GM21786 (cell line): ENCODE data around the gene ACIN1.
"Not testable (repeated sequence)": the region's sequence is repeated elsewhere in the genome, so short reads cannot be mapped to it uniquely, and the experiment has no call there.

Source experiments
- ATAC-seq: cut with Tn5 transposase; IDR thresholded peaks from one replicate; pipeline ENCODE4 v1.9.1; 2021; ENCODE audit not compliant: unreplicated experiment

Gene ACIN1

GRCh38 chr14:23107620-23108019 is 12.7 kb upstream of the ACIN1 start:
- ATAC-seq, result not testable (repeated sequence)

DNA sequence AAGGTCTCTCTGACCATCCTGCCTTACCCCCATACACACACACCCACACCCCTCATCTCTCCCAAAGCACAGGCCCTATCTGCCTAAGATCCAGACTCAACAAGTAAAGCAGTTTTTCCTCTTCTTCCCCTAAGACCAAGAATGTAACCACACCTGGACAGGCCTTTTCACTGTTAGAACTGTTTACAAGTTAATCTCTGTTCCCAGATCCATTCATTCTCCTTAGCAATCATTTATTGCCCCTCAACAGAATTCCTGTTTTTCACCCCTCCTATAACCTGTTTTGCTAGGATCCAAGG is 11.8 kb upstream of the ACIN1 start:
- ATAC-seq, result no peak

- no peak for ATAC-seq
Measured at GRCh38 chr14:23105348-23105824, 10.4 kb upstream of the ACIN1 start.

- ATAC-seq, result no peak
Measured at GRCh38 chr14:23104591-23105347, 9.8 kb upstream of the ACIN1 start, which contains the start of gene CIROP. TSS of gene CIROP (minus strand) at chr14:23104989. CDS start at chr14:23104920, 69 bp downstream.

DNA sequence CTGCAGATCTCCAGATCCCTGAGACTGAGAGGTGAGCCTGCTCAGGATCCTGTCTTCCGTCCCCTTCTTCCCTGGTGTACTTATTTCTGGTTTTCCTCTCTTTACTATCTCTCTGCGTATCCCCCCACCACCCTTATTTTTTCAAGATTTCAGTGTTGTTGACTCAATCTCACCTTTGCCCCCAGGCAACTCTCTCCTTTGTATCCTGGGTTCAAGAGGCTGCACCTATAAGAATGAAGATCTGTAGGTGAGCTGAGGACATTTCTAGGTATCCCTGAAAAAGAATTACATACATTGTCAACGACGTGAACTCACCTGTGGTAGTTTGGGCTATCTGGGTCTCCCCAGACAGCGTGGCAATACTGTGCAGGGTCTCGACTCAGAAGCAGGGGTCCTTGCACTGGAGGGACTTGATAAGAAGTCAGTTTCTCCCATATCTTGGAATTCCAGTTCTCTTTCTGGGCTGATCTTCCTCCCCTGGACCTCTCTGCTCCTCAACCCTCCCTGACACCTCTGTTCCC is 9.2 kb upstream of the ACIN1 start:
- no peak for ATAC-seq

DNA sequence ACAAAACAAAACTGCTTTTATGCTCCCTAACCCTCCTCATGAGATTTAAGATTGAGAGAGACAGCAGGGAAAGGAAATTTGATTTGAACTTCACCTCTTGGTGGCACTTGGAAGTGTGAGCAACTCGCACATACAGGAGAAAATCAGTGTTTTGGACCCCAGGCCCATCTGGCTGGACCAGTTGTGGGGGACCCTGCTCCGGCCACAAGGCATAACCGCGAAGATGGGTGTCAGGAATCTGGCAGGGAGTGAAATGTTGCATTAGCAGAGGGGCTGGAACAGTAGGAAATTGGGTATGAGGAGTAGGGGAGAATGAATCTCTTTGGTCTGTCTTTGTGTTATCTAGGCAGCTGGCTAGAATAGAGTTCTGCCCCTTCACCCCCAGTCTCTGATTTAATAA is 8.6 kb upstream of the ACIN1 start:
- no peak for ATAC-seq

DNA sequence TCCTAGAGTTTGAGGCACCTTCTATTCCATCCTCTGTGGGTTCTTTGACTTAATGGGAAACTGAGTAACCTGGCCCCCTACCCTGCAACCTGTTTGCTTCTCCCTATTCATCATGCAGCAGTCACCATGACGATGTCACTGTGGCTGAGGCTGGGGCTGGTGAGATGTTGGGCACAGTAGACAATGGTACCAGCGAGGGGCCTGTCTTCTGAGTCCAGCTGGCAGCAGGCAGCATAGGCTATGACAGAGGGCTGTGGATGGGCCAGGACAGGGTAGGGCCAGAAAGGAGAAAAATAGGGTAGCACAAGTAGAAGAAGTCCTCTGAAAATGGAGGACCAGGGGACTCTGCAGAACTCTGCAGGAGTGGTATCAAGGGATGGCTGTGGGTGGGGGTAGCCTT is 7.9 kb upstream of the ACIN1 start:
- no peak for ATAC-seq

GRCh38 chr14:23101986-23102625 is 7.2 kb upstream of the ACIN1 start:
- no peak for ATAC-seq

GRCh38 chr14:23101213-23101970 is 6.5 kb upstream of the ACIN1 start:
- no peak for ATAC-seq

DNA sequence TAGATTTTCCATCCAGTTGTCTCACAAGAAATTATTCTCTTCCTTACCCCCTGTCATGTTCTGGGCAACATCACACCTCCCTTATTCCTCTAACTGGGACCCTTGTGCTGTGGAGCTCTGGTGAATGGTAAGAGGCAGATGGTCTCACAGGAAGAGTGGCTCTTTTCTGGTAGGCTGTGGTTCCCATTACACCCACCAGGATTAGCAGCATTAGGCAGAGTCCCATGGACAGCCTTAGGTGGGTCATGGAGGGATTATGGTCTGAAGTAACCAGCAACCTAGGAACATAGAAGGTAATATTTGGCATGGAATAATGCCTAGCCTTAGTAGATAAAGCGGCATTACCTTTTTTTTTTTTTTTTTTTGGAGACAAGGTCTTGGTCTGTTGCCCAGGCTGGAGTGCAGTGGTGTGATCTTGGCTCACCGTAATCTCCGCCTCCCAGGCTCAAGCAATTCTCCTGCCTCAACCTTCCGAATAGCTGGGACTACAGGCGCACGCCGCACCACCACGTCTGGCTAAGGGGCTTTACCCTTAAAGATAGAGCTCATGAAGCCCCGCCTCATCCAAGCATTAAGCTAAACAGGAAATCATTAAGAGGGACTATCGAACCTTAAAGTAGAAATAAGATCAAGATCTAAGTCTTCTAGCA is 4.4 kb upstream of the ACIN1 start:
- ATAC-seq, result no peak

DNA sequence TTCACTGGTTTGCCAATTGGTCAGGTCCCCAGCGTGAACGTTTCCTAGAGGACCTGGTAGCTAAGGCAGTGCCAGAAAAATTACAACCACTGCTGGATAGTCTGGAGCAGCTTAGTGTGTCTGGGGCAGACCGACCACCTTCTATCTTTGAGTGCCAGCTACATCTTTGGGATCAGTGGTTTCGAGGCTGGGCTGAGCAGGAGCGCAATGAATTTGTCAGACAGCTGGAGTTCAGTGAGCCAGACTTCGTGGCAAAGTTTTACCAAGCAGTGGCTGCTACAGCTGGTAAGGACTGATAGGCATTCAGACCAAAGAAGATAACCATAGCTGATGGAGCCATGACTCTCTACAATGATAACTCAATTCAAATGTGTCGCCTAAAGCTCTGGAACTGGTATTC is 2.9 kb upstream of the ACIN1 start:
- ATAC-seq, result no peak

GRCh38 chr14:23095196-23096108 is 516 bp upstream of the ACIN1 start, which contains the start of gene C14orf119:
TSS of gene C14orf119 (plus strand) at chr14:23095505. CDS start at chr14:23097659, 2,154 bp downstream.
- peak; percentile 94 for ATAC-seq

- no peak for ATAC-seq
Measured at GRCh38 chr14:23093991-23094665, 808 bp downstream of the ACIN1 start.

DNA sequence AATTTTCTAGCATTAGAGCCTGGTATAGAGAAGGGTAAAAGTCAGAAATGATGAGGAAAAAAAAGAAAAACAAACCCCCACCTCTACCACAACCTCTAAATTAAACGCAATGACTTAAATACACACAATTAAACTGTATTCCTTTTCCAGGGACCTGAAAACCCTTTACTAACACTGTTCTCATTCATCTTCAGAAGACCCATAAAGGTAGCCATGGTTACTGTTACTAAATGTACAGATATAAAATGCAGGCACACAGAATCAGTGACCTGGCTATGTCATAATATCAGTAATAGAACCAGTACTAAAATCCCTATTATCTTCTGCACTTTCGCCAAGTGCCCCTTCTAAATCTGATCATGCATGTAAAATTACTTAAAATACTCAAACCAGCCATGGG is 1.4 kb downstream of the ACIN1 start:
- no peak for ATAC-seq

DNA sequence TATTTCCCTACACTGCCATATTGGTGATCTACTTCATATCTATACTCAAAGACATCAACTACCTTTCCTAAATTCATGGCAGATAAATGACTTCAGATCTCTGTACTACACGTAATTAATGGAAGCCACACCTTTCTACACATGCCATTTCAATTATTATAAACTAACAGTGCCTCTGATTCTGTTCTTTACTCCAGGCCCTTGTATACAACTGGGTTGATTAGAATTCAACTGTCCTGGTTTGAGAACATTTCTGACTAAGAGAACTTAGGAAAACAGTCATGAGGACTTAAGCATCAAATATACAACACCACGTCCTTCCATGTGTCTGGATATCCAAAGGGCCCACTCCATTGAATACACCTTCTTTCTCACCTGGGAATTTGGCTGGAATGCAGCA is 1.8 kb downstream of the ACIN1 start:
- no peak for ATAC-seq

DNA sequence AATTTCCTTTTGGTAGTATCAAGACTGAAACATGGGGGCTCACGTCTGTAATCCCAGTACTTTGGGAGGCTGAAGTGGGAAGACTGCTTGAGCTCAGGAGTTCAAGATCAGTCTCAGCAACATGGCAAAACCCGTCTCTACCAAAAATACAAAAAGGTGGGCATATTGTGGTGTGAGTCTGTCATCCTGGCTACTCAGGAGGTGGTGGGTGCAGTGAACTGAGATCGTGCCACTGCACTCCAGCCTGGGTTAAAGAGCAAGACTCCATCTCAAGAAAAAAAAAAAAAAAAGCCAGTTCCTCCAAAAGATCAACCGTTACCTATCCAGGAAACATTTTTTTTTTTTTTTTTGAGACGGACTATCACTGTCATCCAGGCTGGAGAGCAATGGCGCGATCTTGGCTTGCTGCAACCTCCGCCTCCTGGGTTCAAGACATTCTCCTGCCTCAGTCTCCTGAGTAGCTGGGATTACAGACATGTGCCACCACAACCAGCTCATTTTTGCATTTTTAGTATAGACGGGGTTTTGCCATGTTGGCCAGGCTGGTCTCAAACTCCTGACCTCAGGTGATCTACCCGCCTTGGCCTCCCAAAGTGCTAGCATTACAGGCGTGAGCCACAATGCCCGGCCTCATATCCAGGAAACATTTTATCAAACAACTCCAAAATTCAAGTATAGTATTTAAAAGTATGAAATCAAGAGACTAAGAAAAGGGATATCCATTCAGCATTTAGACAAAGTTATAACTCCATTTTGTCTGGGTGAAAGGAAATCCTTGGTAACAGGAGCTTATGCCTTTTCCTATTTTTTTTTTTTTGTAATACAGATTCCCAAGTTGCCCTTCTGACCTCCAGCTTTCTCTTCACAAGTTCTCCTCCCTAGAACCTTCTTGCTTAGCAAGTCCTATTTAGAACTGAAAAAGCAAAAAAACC is 3.4 kb downstream of the ACIN1 start:
- no peak for ATAC-seq

GRCh38 chr14:23090254-23090636 is 4.7 kb downstream of the ACIN1 start:
- no peak for ATAC-seq

- ATAC-seq, result no peak
Measured at GRCh38 chr14:23089498-23090253, 5.3 kb downstream of the ACIN1 start.
